HEK293 (cell line): ENCODE results near the gene TAF6L.
"Not testable (repeated sequence)": the region's sequence is repeated elsewhere in the genome, so short reads cannot be mapped to it uniquely, and the experiment has no call there.

Experiments
- CTCF ChIA-PET: fragments of 350-600 bp; formaldehyde crosslinking; extraction: SDS; loops from one replicate; lab custom pipeline; 2021; ENCODE audit warnings: antibody characterized with exemption; lab: Yijun Ruan, JAX
- POLR2A ChIA-PET: fragments of 300-600 bp; formaldehyde crosslinking; extraction: SDS; loops from one replicate; lab custom pipeline; 2020; ENCODE audit warnings: antibody characterized with exemption, inconsistent platforms; lab: Yijun Ruan, JAX
- H3K27ac ChIP-seq: fragments of 200-500 bp; sonication (Bioruptor generic); 2 replicates; pipeline ENCODE4 v1.5.1; 2014; ENCODE audit warnings: low read depth, low read length, control low read depth, inconsistent platforms; ENCODE audit errors: extremely low read depth
- H3K36me3 ChIP-seq, 2 experiments: fragments of 200-500 bp in 1 of 2; sonication (Bioruptor generic) in 1 of 2; 1 replicate in 1 of 2; 2 replicates in 1 of 2; pipeline ENCODE4 v1.5.1; 2014 to 2017; ENCODE audit warnings: inconsistent platforms in 2 of 2, low read length in 2 of 2; ENCODE audit not compliant: control insufficient read depth in 2 of 2, insufficient read depth in 1 of 2
- H3K4me1 ChIP-seq: fragments of 200-500 bp; sonication (Bioruptor generic); 2 replicates; pipeline ENCODE4 v1.5.1; 2014; ENCODE audit warnings: mild to moderate bottlenecking, low read length, inconsistent platforms; ENCODE audit not compliant: control insufficient read depth, insufficient read depth
- H3K4me3 ChIP-seq: 2 replicates; pipeline ENCODE4 v1.5.1; 2011; ENCODE audit warnings: low read depth, mild to moderate bottlenecking, control low read depth, low read length, moderate library complexity
- H3K9me3 ChIP-seq: fragments of 200-500 bp; sonication (Bioruptor generic); 2 replicates; pipeline ENCODE4 v1.5.1; 2014; ENCODE audit warnings: low read depth, low read length, inconsistent platforms; ENCODE audit not compliant: control insufficient read depth, insufficient read depth
- GLI2 ChIP-seq: fragments of 450-650 bp; formaldehyde crosslinking; IDR thresholded peaks from 2 replicates; pipeline ENCODE4; 2017; ENCODE audit warnings: missing biosample characterization, missing genetic modification characterization, low read depth, borderline replicate concordance
- INSM2 ChIP-seq: fragments of 450-650 bp; formaldehyde crosslinking; IDR thresholded peaks from 2 replicates; pipeline ENCODE4 v1.5.1; 2016; ENCODE audit warnings: missing biosample characterization, missing genetic modification characterization
- WT1 ChIP-seq: fragments of 450-650 bp; formaldehyde crosslinking; IDR thresholded peaks from 2 replicates; pipeline ENCODE4 v1.5.1; 2016; ENCODE audit warnings: missing biosample characterization, missing genetic modification characterization
- ZBTB11 ChIP-seq: fragments of 450-650 bp; formaldehyde crosslinking; conservative IDR thresholded peaks from 2 replicates; pipeline ENCODE4 v1.5.1; 2016; ENCODE audit warnings: low read depth, missing biosample characterization, missing genetic modification characterization
- ZNF26 ChIP-seq: fragments of 450-650 bp; formaldehyde crosslinking; IDR thresholded peaks from 2 replicates; pipeline ENCODE4 v1.5.1; 2016; ENCODE audit warnings: missing biosample characterization, missing genetic modification characterization
- ZNF366 ChIP-seq: fragments of 450-650 bp; formaldehyde crosslinking; conservative IDR thresholded peaks from 2 replicates; pipeline ENCODE4 v1.5.1; 2016; ENCODE audit warnings: missing biosample characterization, missing genetic modification characterization
- ZNF391 ChIP-seq: fragments of 450-650 bp; formaldehyde crosslinking; IDR thresholded peaks from 2 replicates; pipeline ENCODE4 v1.5.1; 2016; ENCODE audit warnings: low read depth, missing biosample characterization, missing genetic modification characterization, borderline replicate concordance
- ZNF544 ChIP-seq: fragments of 450-650 bp; formaldehyde crosslinking; IDR thresholded peaks from 2 replicates; pipeline ENCODE4 v1.5.0; 2017; ENCODE audit warnings: missing biosample characterization, missing genetic modification characterization

TAF6L gene

GRCh38 chr11:62757846-62758788 is 13.1 kb upstream of the TAF6L start:
- POLR2A ChIA-PET, result interaction anchor here (1.1 to 1.5 kb wide), 3 partner anchors 11 to 97 kb away, joined by 3 to 4 read pairs (median 4); partner anchors contain the start of gene TMEM179B
- Histone ChIP-seq H3K4me3 (no peak overlapping the region), H3K27ac (no peak overlapping the region), H3K4me1 (peaks cover 4% of the 10 kb centered on the region; the same call in 1 of the 2 replicates), H3K36me3 (peaks cover 0 to 7% of the 10 kb centered on the region in 2 experiments; a peak in 2 of 3 replicates), H3K9me3 (no peaks in the 10 kb centered on the region)
- TF ChIP-seq ZNF26 (tag by site-specific recombination) (no peak), ZNF391 (tag by site-specific recombination) (no peak), GLI2 (no peak), INSM2 (tag by site-specific recombination) (no peak)
- CTCF ChIA-PET, result interaction anchor here (0.8 to 1.9 kb wide), 2 partner anchors 9 to 12 kb away, joined by 5 to 6 read pairs; no protein-coding TSS in a partner anchor

- CTCF ChIA-PET, result interaction anchor here (3.3 kb wide), 1 partner anchor 9 kb away, joined by 28 read pairs; the partner anchor contains the start of gene TAF6L
- H3K9me3 ChIP-seq, H3K27ac ChIP-seq, H3K4me1 ChIP-seq, H3K4me3 ChIP-seq: not testable (repeated sequence)
- peaks cover 0 to 18% of the 10 kb centered on the region in 2 experiments; a peak in 2 of 3 replicates for H3K36me3 ChIP-seq
- POLR2A ChIA-PET, result interaction anchor here (0.6 to 4.2 kb wide), 22 partner anchors 7 to 187 kb away, joined by 3 to 35 read pairs (median 7); partner anchors contain the start of genes C11orf98, CSKMT, EEF1G and HNRNPUL2
- TF ChIP-seq ZNF366, result peak; percentile 70
- 0 out of 2 replicates have a peak, but pooled peaks have one; percentile 11 for TF ChIP-seq WT1 (tag by site-specific recombination)
Measured at GRCh38 chr11:62760867-62761227, 10.3 kb upstream of the TAF6L start.

- no peaks in the 10 kb centered on the region for H3K4me1 ChIP-seq
- POLR2A ChIA-PET, result interaction anchor here (0.6 to 5.4 kb wide), 18 partner anchors 9 to 197 kb away, joined by 3 to 68 read pairs (median 6); partner anchors contain the start of genes HNRNPUL2, LBHD1, POLR2G and SLC3A2
- peak overlapping the region; percentile 72 for H3K27ac ChIP-seq
- H3K4me3 ChIP-seq, result peak overlapping the region; percentile 16
- H3K9me3 ChIP-seq, result no peaks in the 10 kb centered on the region
- no peak for TF ChIP-seq ZNF544 (tag by site-specific recombination)
- TF ChIP-seq ZBTB11 (tag by site-specific recombination), result peak; percentile 32; the same call in 1 of the 2 replicates
- peaks cover 0 to 33% of the 10 kb centered on the region in 2 experiments; a peak in 2 of 3 replicates for H3K36me3 ChIP-seq
- CTCF ChIA-PET, result interaction anchor here (0.6 to 4.4 kb wide), 7 partner anchors 10 to 224 kb away, joined by 3 to 37 read pairs (median 6); partner anchors contain the start of genes AHNAK, POLR2G and TMEM179B
Measured at GRCh38 chr11:62770778-62771143, 435 bp upstream of the TAF6L start.
